Left ventricle myocardium inferior (tissue), 1 donor: ENCODE results near the gene LPIN3. TPM values are rescaled to one million over a fixed set of nuclear protein-coding genes. Genes with fewer than 3 reads are reported as not detected.

Experiments
- DNase-seq: peaks from one replicate; pipeline ENCODE4 v3.0.0-alpha.2; 2020
- H3K27ac ChIP-seq: fragments of 200-600 bp; replicated peaks from 2 replicates; pipeline ENCODE4 v1.8.0; 2021
- H3K27me3 ChIP-seq: fragments of 200-600 bp; 2 replicates; pipeline ENCODE4 v1.8.0; 2021; ENCODE audit warnings: low read depth
- H3K36me3 ChIP-seq: fragments of 200-600 bp; 2 replicates; pipeline ENCODE4 v1.8.0; 2021
- H3K4me1 ChIP-seq: fragments of 200-600 bp; 2 replicates; pipeline ENCODE4 v1.8.0; 2021
- H3K4me3 ChIP-seq: fragments of 200-600 bp; 2 replicates; pipeline ENCODE4 v1.8.0; 2021; ENCODE audit warnings: mild to moderate bottlenecking, moderate library complexity
- H3K9me3 ChIP-seq: fragments of 200-600 bp; replicated peaks from 2 replicates; pipeline ENCODE4 v1.8.0; 2021
- intact Hi-C: fragments of 100-400 bp; cut with micrococcal nuclease; formaldehyde crosslinking; loops from one replicate; pipeline ENCODE4 v1.11.0; 2022
- total RNA-seq: library from RNA; stranded (reverse); fragmentation: NEBNext Ultra II Directional; extraction: Animal tissue kit (Norgen Biotek cat#: 25700); gene quantifications from one replicate; pipeline ENCODE4 v1.2.1, GENCODE V29; 2021
- TF ChIP-seq, protein P1 (sequence below): fragments of 200-600 bp; IDR thresholded peaks from 2 replicates; pipeline ENCODE4 v1.8.0; 2021; ENCODE audit warnings: antibody characterized with exemption, mild to moderate bottlenecking, borderline replicate concordance
- donor health status: DM: no; HTN: yes; CAD: no; lungs with severe emphysema.

The LPIN3 gene
- total RNA-seq, 1 donor from 2014 or later: 19.9 TPM

DNA sequence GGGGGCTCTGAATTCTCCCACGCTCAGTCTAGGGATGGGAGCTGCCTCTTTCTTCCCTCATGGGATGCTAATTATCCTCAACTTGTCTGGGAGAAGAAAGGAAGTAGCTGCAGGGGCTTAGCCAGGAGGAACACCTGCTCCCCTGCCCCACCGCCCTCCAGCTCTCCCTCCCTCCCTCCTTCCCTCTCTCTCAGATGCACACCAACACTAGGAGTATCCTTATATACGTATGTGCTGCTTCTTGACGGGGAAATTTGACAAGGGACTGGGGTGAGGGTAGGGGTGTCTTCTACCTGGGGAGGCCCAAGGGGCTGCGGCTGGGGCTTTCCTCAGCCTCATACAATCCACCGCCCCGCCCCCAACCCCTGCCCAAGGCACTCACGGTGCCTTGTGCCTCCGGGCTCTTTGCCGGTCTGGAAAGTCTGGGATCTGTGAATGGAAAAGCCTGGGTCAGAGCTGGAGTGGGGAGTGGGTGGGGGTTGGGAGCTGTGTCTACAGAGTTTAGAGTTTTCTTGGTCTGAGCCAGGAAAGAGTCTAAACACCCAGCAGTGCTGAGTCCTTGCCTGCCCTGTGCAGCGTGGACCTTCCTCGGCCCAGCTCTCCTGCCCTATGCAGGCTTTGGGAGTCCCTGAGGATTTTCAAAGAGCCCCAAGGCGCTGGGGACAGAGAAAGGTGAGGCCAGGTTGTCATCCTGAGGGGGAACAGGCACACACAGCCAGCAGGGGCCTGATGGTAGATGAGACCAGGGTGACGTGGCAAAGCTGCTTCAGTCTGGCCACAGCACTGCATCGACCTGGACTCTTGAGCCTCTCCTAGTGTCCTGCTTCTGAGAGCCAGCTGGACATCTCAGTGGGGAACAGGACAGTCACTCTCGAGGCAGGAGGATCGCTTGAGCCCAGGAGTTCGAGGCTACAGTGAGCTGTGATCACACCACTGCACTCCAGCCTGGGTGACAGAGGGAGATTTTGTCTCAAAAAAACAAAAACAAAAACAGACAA, 55.3 kb downstream of the LPIN3 start:
- Histone ChIP-seq H3K4me3 (no peak overlapping the region), H3K4me1 (peaks cover 58% of the 10 kb centered on the region), H3K9me3 (no peaks in the 10 kb centered on the region), H3K27me3 (no peaks in the 10 kb centered on the region), H3K36me3 (no peaks in the 10 kb centered on the region), H3K27ac (peak overlapping the region; percentile 78)
- TF ChIP-seq, protein P1, sequence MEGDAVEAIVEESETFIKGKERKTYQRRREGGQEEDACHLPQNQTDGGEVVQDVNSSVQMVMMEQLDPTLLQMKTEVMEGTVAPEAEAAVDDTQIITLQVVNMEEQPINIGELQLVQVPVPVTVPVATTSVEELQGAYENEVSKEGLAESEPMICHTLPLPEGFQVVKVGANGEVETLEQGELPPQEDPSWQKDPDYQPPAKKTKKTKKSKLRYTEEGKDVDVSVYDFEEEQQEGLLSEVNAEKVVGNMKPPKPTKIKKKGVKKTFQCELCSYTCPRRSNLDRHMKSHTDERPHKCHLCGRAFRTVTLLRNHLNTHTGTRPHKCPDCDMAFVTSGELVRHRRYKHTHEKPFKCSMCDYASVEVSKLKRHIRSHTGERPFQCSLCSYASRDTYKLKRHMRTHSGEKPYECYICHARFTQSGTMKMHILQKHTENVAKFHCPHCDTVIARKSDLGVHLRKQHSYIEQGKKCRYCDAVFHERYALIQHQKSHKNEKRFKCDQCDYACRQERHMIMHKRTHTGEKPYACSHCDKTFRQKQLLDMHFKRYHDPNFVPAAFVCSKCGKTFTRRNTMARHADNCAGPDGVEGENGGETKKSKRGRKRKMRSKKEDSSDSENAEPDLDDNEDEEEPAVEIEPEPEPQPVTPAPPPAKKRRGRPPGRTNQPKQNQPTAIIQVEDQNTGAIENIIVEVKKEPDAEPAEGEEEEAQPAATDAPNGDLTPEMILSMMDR: no peak
- intact Hi-C loops: no loop called here
- no peak for DNase-seq

DNA sequence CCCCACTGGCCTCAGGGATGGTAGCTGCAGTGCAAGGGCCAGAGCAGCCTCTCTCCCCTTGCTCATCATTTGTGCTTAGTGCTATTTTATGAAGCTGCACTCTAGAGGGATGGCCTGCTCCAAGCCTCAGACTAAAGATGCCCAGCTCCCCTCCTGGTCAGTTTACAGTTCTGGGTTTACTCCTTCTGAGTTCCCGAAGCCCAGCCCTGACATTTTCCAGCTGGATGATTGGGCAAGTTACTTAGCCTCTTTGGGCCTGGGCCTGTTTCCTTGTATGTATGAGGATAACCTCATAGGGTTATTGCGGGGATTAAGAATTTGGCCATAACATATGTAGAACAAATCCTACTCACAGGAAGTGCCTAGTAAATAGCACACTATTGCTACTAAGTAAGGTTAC, 57.8 kb downstream of the LPIN3 start:
- no peaks in the 10 kb centered on the region for H3K9me3 ChIP-seq
- peak; percentile 54 for DNase-seq
- H3K27ac ChIP-seq: peak overlapping the region; percentile 67
- H3K4me3 ChIP-seq: no peak overlapping the region
- peaks cover 8% of the 10 kb centered on the region for H3K36me3 ChIP-seq
- intact Hi-C loops: no loop called here
- no peaks in the 10 kb centered on the region for H3K27me3 ChIP-seq
- TF ChIP-seq, protein P1: no peak
- peaks cover 37% of the 10 kb centered on the region for H3K4me1 ChIP-seq

DNA sequence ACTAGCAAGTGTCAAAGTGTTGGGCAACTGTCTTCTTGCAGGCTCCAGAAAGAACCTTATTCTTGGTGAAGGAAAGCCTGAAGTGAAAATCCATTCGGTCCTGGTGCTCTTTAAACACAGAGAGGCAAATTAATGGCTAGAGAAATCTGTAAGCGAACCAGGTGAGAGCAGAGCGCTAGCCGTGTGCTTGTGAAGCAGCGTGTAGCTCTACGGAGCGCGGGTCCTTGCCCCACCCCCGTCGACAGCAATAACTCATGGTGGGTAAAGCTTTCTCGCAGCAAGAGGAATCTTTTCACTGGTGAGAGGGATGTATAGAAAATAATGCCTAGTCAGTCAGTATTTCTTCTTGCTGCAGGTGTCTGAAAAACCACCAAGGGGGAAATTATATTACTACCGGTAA, 63.0 kb downstream of the LPIN3 start:
- no peak overlapping the region for H3K27ac ChIP-seq
- peaks cover 46% of the 10 kb centered on the region for H3K36me3 ChIP-seq
- no peaks in the 10 kb centered on the region for H3K27me3 ChIP-seq
- H3K9me3 ChIP-seq: no peaks in the 10 kb centered on the region
- no peak for DNase-seq
- intact Hi-C loops: loop anchor here (10.0 kb wide), 1 partner anchor 419 kb away; no protein-coding TSS in a partner anchor
- H3K4me3 ChIP-seq: no peak overlapping the region
- H3K4me1 ChIP-seq: peaks cover 37% of the 10 kb centered on the region
- TF ChIP-seq, protein P1: no peak

DNA sequence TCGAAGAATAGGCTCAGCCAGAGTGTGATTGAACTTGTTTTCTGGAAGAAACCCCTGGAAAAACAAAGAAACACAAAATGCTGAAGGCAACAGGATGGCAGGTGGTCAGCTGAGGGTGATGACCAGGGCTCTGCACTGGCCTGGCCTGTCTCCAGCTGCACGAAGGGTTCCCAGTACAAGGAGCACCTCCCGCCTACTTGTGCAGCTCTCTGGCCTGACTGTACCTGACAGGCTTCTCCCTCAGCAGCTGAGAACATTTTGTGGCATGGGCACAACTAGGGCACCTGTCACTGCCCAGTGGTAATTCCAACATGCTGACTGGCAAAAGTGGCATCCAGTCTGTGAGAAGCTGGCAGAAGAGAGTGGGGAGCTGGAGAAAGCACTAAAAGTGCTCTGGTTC, 64.8 kb downstream of the LPIN3 start:
- peaks cover 63% of the 10 kb centered on the region for H3K36me3 ChIP-seq
- intact Hi-C loops: loop anchor here (10.0 kb wide), 1 partner anchor 421 kb away; no protein-coding TSS in a partner anchor
- peaks cover 50% of the 10 kb centered on the region for H3K4me1 ChIP-seq
- no peak overlapping the region for H3K4me3 ChIP-seq
- H3K27ac ChIP-seq: peak overlapping the region; percentile 51
- H3K27me3 ChIP-seq: no peaks in the 10 kb centered on the region
- TF ChIP-seq, protein P1: no peak
- H3K9me3 ChIP-seq: no peaks in the 10 kb centered on the region
- DNase-seq: peak; percentile 55

DNA sequence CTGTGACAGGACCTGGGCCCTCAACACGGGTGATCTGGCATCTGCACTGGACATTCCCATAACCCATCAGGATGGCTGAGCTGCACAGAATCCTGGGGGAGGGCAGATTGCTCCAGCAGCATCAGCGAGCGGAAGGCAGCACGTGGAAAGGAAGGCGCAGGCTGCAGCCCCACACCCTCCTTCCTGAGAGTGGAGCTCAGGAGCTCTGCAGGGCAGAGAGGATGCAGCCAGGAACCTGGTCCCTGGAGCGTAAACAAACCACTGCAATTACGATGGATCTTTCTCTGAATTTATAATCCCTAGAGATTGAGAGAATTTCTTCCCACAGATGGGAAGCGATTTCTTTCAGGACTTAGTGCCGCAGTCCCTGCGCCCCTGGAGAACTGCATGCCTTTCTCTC, 65.7 kb downstream of the LPIN3 start:
- H3K27me3 ChIP-seq: no peaks in the 10 kb centered on the region
- intact Hi-C loops: loop anchor here (10.0 kb wide), 1 partner anchor 422 kb away; no protein-coding TSS in a partner anchor
- H3K36me3 ChIP-seq: peaks cover 67% of the 10 kb centered on the region
- TF ChIP-seq, protein P1: no peak
- DNase-seq: no peak
- H3K4me3 ChIP-seq: no peak overlapping the region
- H3K27ac ChIP-seq: peak overlapping the region; percentile 51
- H3K9me3 ChIP-seq: no peaks in the 10 kb centered on the region
- H3K4me1 ChIP-seq: peaks cover 58% of the 10 kb centered on the region
